Measurements from ENCODE around the gene NUTF2. TPM values are rescaled to one million over a fixed set of nuclear protein-coding genes. Genes with fewer than 3 reads are reported as not detected.

The NUTF2 gene
- polyA plus RNA-seq, 1 experiment: 230 TPM

- H3K36me3 ChIP-seq (ENCODE audit: control insufficient read depth, insufficient read depth, low read length): peaks cover 11% of the 10 kb centered on the region
- DNase-seq (ENCODE audit: low read depth): no peak
- TF ChIP-seq CTCF (IDR thresholded peaks at IDR 0.05; ENCODE audit: insufficient read depth, low read depth, low read length): no peak
- no peaks in the 10 kb centered on the region for H3K27me3 ChIP-seq (ENCODE audit: control insufficient read depth, insufficient read depth, low read length)
- ChIA-PET CTCF (interaction anchor here (1.0 kb wide), 1 partner anchor 10 kb away, joined by 4 read pairs; no protein-coding TSS in a partner anchor), POLR2A (interaction anchor here (0.5 kb wide), 1 partner anchor 25 kb away, joined by 3 read pairs; no protein-coding TSS in a partner anchor)
- H3K4me3 ChIP-seq (ENCODE audit: low read depth, low read length): peak overlapping the region; percentile 84
Observed at GRCh38 chr16:67804853-67805542, 41.7 kb upstream of the NUTF2 start.

- H3K36me3 ChIP-seq (ENCODE audit: control insufficient read depth, insufficient read depth, low read length): peaks cover 6% of the 10 kb centered on the region
- no peak for DNase-seq (ENCODE audit: low read depth)
- TF ChIP-seq CTCF (IDR thresholded peaks at IDR 0.05; ENCODE audit: insufficient read depth, low read depth, low read length): no peak
- no peaks in the 10 kb centered on the region for H3K27me3 ChIP-seq (ENCODE audit: control insufficient read depth, insufficient read depth, low read length)
- ChIA-PET POLR2A (interaction anchor here (0.5 to 1.0 kb wide), 2 partner anchors 23 to 146 kb away, joined by 3 to 6 read pairs; partner anchors contain the start of gene ACD), CTCF (interaction anchor here (0.6 to 3.1 kb wide), 9 partner anchors 10 to 290 kb away, joined by 3 to 50 read pairs (median 4); partner anchors contain the start of genes C16orf86 and ENKD1)
- peak overlapping the region; percentile 84 for H3K4me3 ChIP-seq (ENCODE audit: low read depth, low read length)
Observed at GRCh38 chr16:67805718-67806427, 40.9 kb upstream of the NUTF2 start.

DNA sequence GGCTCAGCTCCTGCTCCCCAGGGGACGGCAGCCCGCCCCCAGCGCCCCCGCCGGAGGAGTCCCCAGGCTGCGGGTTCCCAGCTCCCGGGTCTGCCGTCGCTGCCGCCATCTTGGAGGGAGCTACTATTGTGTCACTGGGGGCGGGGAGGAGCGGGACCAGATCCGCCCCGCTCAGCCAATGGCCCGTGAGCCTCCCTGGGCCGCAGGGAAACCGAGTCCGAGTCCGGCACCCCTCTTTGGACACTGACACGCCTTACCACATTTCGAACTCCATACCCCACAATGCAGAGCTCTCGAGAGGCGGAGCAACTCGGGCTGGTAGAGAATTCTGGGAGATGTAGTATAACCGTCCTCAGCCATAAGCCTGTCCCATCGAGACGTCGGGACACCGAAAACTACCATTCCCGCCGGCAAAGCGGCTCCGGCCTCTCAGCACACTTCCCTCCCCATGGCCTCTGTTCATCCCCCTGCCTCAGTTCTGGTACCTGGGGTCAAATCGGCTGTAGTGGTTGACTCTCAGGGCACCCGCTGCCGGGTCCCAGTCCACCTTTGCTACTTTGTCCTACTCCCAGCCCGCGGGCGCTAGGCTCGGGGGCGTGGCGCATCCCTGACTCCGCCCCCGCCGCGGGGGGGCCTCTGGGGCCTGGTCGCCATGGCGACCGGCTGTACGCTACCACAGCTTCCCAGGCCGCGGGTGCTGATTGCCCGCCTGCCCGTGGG lies 40.1 kb upstream of the NUTF2 start, which contains the start of the genes RANBP10 and TSNAXIP1:
TSS of gene RANBP10 (minus strand) at position 133 of the 720 bp plus-strand sequence. CDS start at position 109, 24 bp downstream.
TSS of gene TSNAXIP1 (plus strand) at position 462 of the 720 bp plus-strand sequence. CDS start 261 bp downstream, outside the sequence.
- peak; percentile 99 for DNase-seq (ENCODE audit: low read depth)
- Histone ChIP-seq H3K36me3 (ENCODE audit: control insufficient read depth, insufficient read depth, low read length) (peaks cover 3% of the 10 kb centered on the region), H3K4me3 (ENCODE audit: low read depth, low read length) (peak within 1 kb of the TSS; percentile 84), H3K27me3 (ENCODE audit: control insufficient read depth, insufficient read depth, low read length) (no peaks in the 10 kb centered on the region)
- TF ChIP-seq CTCF (IDR thresholded peaks at IDR 0.05; ENCODE audit: insufficient read depth, low read depth, low read length): no peak
- CTCF ChIA-PET: interaction anchor here (0.6 to 3.1 kb wide), 11 partner anchors 10 to 291 kb away, joined by 3 to 50 read pairs (median 4); partner anchors contain the start of genes C16orf86 and ENKD1
- POLR2A ChIA-PET: interaction anchor here (0.5 to 1.0 kb wide), 3 partner anchors 24 to 147 kb away, joined by 3 to 6 read pairs (median 3); partner anchors contain the start of gene ACD

- ChIA-PET CTCF (interaction anchor here (1.0 to 3.1 kb wide), 10 partner anchors 9 to 292 kb away, joined by 3 to 50 read pairs (median 5); partner anchors contain the start of genes C16orf86 and ENKD1), POLR2A (interaction anchor here (0.7 to 1.0 kb wide), 2 partner anchors 128 to 147 kb away, joined by 3 read pairs; partner anchors contain the start of gene ACD)
- Histone ChIP-seq H3K4me3 (ENCODE audit: low read depth, low read length) (peak overlapping the region; percentile 65), H3K36me3 (ENCODE audit: control insufficient read depth, insufficient read depth, low read length) (peaks cover 3% of the 10 kb centered on the region), H3K27me3 (ENCODE audit: control insufficient read depth, insufficient read depth, low read length) (no peaks in the 10 kb centered on the region)
- no peak for DNase-seq (ENCODE audit: low read depth)
- peak; percentile 28; the same call in 1 of the 2 replicates for TF ChIP-seq CTCF (IDR thresholded peaks at IDR 0.05; ENCODE audit: insufficient read depth, low read depth, low read length)
Observed at GRCh38 chr16:67807148-67807682, 39.5 kb upstream of the NUTF2 start.
